GM19452 (cell line): ENCODE results near the gene DPYSL5.

Source experiments
- ATAC-seq: cut with Tn5 transposase; IDR thresholded peaks from one replicate; pipeline ENCODE4 v1.9.1; 2021; ENCODE audit not compliant: unreplicated experiment

Gene DPYSL5

DNA sequence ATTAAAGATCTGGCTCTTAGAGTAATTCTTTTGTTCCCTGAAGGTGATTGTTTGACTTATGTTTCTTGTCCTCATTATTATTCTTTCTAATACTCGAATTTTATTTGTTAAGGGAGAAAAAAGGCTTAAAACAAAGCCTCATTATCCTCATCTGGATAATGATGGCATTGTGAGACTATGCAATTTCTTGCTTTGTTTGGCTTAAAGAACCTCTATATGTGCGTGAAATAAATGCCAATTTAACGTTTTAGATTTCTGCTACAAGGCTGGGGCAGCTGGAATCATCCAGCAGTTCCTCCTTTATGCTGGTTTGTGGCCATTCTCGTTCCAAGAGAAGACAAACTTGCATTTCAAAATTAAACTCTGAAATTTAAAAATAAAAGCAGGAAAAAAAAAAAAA is 4.9 kb upstream of the DPYSL5 start:
- ATAC-seq: no peak

GRCh38 chr2:26845021-26845420 is 2.9 kb upstream of the DPYSL5 start:
- ATAC-seq: no peak

DNA sequence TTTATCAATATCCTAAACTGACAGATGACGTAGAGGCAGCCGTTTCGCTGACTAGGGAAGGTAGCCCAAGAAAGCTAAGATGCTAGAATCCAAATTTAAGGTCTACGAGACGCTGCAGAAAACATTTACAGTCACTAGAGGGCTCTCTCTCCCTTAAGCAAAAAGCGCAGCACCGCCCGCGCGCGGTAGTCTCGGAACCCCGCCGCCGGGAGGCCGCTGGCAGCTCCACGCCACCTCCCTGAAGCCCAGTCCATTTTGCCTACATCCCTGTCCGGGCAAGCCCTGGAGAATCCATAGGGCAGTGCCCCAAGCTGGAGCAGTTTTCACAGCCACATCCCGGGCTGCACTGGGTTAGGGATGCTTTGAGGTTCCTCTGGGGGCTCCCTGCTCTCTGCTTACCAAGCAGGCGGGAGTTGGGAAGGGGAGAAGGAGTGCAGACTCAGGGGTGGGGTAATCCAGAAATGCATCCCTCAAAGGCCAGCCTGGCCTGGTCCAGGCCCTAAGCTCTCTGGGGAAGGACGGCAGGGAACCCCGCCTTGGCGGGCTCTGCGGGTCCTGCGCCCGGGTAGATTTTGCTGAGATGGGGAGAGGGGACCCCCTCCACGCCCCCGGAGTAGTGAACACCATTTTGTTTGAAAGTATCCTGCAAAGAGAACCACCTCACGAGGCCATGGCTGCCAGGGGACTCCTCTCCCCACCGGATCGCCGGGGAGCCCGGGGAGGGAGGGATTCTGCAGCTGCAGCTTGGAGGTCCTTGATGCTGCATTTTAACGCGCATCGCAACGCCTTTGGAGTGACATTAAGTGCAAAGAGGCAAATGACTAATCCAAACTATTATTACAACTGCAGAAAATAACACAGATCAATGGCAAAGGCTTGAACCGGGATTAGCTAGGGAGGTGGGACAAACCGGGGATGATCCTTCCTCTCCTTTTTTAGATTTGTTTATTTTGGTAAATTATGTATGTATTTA is 1.3 kb upstream of the DPYSL5 start:
- no peak for ATAC-seq

DNA sequence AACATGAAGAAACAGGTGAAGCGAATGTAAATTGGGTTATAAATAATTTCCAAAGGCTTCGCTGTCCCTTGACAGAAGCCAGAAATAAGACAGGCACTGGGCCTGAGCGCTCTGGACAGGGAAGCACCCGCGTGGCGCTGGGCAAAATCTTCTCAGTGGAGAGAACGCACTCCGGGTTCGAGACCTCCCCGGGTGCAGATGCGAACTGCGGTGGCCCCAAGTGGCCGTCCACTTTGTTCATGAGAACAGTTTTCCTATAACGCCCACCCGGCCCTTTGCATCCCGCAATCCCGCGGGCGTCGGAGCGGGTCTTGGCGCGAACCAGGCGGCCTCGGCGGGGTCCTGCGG is 651 bp upstream of the DPYSL5 start:
- no peak for ATAC-seq

GRCh38 chr2:26848336-26849055 is 564 bp downstream of the DPYSL5 start:
- ATAC-seq: no peak

GRCh38 chr2:26849056-26849999 is 1.4 kb downstream of the DPYSL5 start:
- no peak for ATAC-seq

DNA sequence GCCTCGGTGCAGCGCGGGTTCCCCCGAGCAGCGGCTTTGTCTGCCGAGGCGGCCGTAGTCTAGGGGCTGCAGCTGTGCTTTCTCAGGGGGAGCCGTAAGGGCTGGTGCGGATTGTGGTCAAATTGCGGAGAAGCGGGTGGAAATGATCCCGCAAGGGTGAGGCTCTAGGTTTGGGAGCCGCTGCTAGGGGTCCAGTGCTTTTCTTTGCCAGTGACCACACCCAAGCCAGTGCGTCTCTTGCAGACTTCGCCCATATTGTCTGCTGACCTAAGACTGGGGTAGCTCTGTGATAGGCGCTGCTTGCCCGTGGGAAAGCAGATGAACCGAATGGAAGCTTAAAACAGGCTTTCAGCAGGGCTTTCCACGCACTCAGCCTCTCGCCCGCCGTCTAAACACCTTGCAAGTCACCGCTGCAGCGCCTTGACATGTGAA is 2.1 kb downstream of the DPYSL5 start:
- no peak for ATAC-seq

DNA sequence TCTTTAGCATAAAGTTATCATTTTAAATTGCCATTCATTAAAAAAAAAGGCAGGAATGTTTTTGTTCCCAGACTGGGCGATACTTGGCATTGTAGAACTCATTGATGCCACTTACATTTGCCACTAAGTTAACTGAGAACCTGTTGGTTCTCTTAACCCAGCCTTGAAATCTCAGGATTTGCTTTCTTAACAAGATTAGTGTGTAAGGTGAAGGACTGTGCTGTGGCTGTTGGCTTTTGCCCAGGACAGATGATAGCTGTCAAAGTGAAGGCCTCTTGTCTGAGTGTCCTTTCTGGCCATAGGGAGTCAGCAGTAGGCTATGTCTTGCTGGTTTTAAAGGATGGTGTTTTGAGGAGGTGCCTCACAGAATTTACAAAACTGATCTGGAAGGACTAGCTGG is 2.6 kb downstream of the DPYSL5 start:
- no peak for ATAC-seq

- no peak for ATAC-seq
Measured at GRCh38 chr2:26852405-26853306, 4.7 kb downstream of the DPYSL5 start.

GRCh38 chr2:26853751-26854150 is 5.8 kb downstream of the DPYSL5 start:
- no peak for ATAC-seq

DNA sequence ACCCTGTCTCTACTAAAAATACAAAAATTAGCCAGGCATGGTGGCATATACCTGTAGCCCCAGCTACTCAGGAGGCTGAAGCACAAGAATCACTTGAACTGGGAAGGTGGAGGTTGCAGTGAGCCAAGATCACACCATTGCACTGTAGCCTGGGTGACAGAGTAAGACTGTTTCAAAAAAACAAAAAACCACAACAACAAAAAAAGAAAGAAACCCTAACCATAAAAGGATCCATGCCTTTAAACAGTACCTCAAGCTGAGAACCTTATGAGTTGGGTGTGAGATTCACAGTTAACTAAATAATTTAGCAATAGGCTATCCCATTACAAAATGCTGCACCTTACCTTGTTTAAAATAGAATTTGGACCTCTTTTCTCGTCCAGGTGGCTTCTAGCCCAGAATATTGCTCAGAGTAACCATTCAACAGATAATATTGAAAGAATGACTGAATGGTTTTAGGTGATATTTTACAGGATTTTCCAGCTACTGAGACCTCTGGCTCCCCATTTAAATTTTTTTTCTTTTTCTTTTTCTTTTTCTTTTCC is 6.4 kb downstream of the DPYSL5 start:
- ATAC-seq: no peak

DNA sequence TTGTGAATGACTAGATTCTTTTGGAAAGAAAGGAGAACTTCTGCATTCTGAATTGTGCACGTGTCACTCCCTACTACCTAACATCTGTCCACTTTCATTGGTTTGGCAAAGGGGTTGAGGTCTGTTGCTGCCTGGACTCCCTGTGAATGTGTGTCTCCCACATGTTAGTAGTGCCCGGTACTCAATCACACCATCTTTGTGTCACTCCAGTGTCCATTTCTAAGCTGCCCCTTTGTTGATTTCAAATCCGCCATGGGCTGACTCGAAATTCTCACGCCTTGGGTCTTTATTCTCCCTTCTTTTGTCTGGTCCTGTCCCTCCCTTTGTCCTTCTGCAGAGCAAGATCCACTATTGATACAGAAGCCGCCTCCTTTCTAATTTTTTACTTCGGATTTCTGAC is 7.5 kb downstream of the DPYSL5 start:
- ATAC-seq: no peak

DNA sequence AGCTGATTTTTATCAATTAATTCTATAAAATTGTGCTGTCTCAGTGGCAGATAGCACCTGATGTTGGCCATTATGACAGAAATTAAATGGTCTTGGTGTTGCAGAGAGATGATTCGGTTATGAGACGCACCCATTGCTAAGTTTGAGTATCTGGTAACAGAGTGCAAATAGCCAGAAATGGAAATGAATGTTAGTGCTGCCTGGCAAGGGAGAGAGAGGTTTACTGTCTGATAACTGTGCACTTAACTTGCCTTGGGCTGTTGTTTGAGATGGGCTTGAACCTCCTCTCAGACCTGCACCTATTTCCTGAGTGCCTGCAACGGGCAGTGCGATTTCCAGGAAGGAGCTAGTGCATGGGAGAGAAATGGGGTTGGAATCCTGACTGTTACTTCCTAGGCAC is 11.7 kb downstream of the DPYSL5 start:
- no peak for ATAC-seq

DNA sequence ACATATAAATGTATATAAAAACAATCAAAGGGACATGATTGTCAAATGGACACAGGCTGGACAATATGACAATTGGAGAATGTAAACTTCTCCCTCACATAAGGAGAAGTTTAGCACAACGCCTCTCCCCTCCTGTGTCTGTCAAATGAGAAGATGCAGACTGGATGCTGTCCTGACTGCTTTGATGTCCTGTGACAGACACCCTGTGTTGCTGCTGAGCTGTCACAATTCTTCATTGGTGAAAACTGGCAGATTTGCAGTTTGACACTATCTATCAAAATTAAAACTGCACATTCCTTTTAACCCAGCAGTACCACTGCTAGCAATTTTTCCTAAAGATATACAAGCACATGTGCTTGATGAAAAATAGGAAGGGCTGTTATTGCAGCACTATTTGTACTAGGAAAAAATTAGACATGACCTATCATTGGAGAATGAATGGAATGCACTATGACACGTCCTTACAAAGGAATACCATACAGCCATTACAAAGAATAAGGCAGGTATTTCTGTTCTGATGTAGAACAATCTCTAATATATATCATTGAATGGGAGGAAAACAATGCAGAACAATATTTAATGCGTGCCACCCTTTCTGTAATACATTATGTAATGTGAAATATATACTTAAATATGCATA is 12.4 kb downstream of the DPYSL5 start:
- ATAC-seq: no peak

DNA sequence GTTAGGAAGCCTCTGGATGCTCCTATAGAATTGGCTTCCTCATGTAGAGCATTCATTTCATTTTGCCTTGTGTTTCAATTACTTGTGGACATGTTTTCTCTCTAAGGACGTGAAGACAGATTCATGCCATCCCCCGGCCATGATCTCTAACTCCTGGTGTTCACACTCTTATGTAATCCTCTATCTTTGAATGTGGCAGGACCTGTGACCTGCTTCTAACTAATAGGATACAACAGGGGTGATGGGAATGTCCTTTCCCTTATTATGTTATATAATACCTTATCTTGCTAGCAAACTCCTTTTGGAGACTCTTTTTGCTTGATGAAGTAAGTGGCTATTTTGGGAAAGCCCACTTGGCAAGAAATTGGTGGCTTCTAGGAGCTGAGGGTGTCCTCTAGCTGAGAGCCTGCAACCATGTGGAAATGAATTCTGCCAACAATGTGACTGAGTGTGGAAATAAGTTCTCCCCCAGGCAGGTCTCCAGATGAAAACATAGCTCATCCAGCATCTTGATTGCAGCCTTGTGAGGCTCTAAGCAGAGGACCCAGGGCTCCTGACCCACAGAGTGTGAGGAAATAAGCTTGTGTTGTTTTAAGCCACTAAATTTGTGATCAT is 13.8 kb downstream of the DPYSL5 start:
- no peak for ATAC-seq

DNA sequence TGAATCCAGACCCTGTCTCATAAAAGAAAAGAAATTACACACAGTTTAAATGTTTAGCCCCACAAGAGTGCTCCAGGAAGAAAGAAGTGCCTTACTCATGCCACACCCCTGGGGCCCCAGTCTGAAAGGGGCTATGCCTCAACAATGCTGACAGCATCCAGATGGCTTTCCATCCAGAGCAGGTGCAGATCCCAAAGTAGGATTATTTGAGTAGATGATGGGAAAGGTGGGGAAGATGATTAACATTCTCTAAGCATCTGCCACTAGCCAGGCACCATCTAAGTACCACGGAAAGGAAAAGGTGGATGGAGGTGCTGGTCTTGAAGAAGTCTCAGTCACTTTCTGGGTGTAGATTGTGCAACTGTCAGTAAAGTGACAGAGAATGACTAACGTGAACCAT is 16.3 kb downstream of the DPYSL5 start:
- no peak for ATAC-seq

- no peak for ATAC-seq
Measured at GRCh38 chr2:26864646-26865045, 16.7 kb downstream of the DPYSL5 start.

DNA sequence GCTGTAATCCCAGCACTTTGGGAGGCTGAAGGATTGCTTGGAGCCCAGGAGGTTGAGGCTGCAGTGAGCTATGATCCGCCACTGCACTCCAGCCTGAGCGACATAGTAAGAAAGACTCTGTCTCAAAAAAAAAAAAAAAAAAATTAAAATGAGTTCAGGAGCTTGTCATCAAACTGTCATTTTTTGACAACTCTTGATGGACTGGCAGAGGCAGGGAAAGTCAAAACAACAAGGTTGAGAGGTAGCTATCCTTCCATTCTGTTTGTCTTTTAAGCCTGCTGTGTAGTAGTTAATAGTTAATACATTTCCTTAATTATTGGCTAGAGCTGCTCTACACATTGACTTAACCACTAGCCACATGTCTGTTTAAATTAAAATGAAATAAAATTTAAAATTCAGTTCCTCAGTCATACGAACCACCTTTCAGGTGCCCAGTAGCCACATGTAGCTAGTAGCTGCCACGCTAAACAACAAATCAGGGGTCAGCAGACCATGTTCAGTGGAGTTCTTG is 22.7 kb downstream of the DPYSL5 start:
- no peak for ATAC-seq
